HG03045 (cell line): ENCODE data around the gene IFITM2.
A peak's percentile ranks its signal among the peaks of the same experiment; 100 is the strongest.
"Not testable (repeated sequence)": the region's sequence is repeated elsewhere in the genome, so short reads cannot be mapped to it uniquely, and the experiment has no call there.

Source experiments
- ATAC-seq: cut with Tn5 transposase; IDR thresholded peaks from one replicate; pipeline ENCODE4 v1.9.1; 2021; ENCODE audit warnings: mild to moderate bottlenecking, moderate library complexity; ENCODE audit not compliant: unreplicated experiment

IFITM2 gene

GRCh38 chr11:306645-307371, 808 bp upstream of the IFITM2 start:
- ATAC-seq, result no peak

GRCh38 chr11:308740-309665, 1.4 kb downstream of the IFITM2 start:
- not testable (repeated sequence) for ATAC-seq

GRCh38 chr11:309979-310572, 2.5 kb downstream of the IFITM2 start:
- not testable (repeated sequence) for ATAC-seq

- peak; percentile 47 for ATAC-seq
These were observed 3.6 kb downstream of the IFITM2 start for GRCh38 chr11:311013-311748.

GRCh38 chr11:312092-312816, 4.6 kb downstream of the IFITM2 start:
- ATAC-seq, result no peak

GRCh38 chr11:313304-313786, 5.7 kb downstream of the IFITM2 start:
- ATAC-seq, result no peak

GRCh38 chr11:313787-314553, 6.4 kb downstream of the IFITM2 start, which contains the start of gene IFITM1:
Gene IFITM1 (plus strand): TSS chr11:314040. CDS start chr11:314171, 131 bp downstream.
- no peak for ATAC-seq

- ATAC-seq, result not testable (repeated sequence)
These were observed 6.9 kb downstream of the IFITM2 start for GRCh38 chr11:314554-314875.

- no peak for ATAC-seq
These were observed 7.5 kb downstream of the IFITM2 start for GRCh38 chr11:315051-315481.

GRCh38 chr11:315516-315994, 7.9 kb downstream of the IFITM2 start:
- ATAC-seq, result no peak

- no peak for ATAC-seq
These were observed 8.6 kb downstream of the IFITM2 start for GRCh38 chr11:316031-316701.

GRCh38 chr11:316891-317301, 9.3 kb downstream of the IFITM2 start:
- no peak for ATAC-seq

GRCh38 chr11:317668-318404, 10.2 kb downstream of the IFITM2 start:
- ATAC-seq, result not testable (repeated sequence)

GRCh38 chr11:318405-319120, 10.9 kb downstream of the IFITM2 start:
- ATAC-seq, result peak; percentile 52

- ATAC-seq, result peak; percentile 20
These were observed 11.7 kb downstream of the IFITM2 start for GRCh38 chr11:319121-319887.

- not testable (repeated sequence) for ATAC-seq
These were observed 12.3 kb downstream of the IFITM2 start for GRCh38 chr11:319888-320273.
